PC-3 (cell line): ENCODE results near the gene LARP7.

Experiments used
- CTCF ChIP-seq: fragments of 300-600 bp; sonication (generic); conservative IDR thresholded peaks from 2 replicates; pipeline ENCODE4 v1.5.1; 2017; ENCODE audit warnings: antibody characterized with exemption, low read depth, mild to moderate bottlenecking, low read length
- EZH2 ChIP-seq: fragments of 300-600 bp; sonication (generic); IDR thresholded peaks from one replicate; pipeline ENCODE4 v1.6.1; 2017; ENCODE audit warnings: antibody characterized with exemption, mild to moderate bottlenecking, low read length; ENCODE audit not compliant: unreplicated experiment
- EZH2phosphoT487 ChIP-seq: fragments of 300-600 bp; sonication (generic); IDR thresholded peaks from 2 replicates; pipeline ENCODE4 v1.6.1; 2018; ENCODE audit warnings: mild to moderate bottlenecking, antibody characterized with exemption, low read length, borderline replicate concordance

- no peak for TF ChIP-seq CTCF
- TF ChIP-seq EZH2: no peak
- no peak for TF ChIP-seq EZH2phosphoT487
Measured at GRCh38 chr4:112651641-112652040, 14.7 kb downstream of the LARP7 start.
